Activated naive CD8-positive, alpha-beta T cell (primary cell): Measurements from ENCODE around the gene EXOC1L.
"Not testable (repeated sequence)": the region's sequence is repeated elsewhere in the genome, so short reads cannot be mapped to it uniquely, and the experiment has no call there.

Source experiments
- H3K27ac Mint-ChIP-seq: one replicate; pipeline ENCODE4 v1.8.0; 2021; ENCODE audit warnings: mixed read lengths
- H3K27me3 Mint-ChIP-seq: one replicate; pipeline ENCODE4 v1.8.0; 2021; ENCODE audit warnings: mixed read lengths
- H3K36me3 Mint-ChIP-seq: one replicate; pipeline ENCODE4 v1.8.0; 2021; ENCODE audit warnings: mixed read lengths
- H3K4me1 Mint-ChIP-seq: one replicate; pipeline ENCODE4 v1.8.0; 2021; ENCODE audit warnings: low read depth, mixed read lengths
- H3K4me3 Mint-ChIP-seq: one replicate; pipeline ENCODE4 v1.8.0; 2021; ENCODE audit warnings: mild to moderate bottlenecking, mixed read lengths
- H3K9me3 Mint-ChIP-seq: one replicate; pipeline ENCODE4 v1.8.0; 2021; ENCODE audit warnings: low read depth, mixed read lengths

Gene EXOC1L

GRCh38 chr4:55822329-55822728 is 2.7 kb downstream of the EXOC1L start:
- peaks cover 5% of the 10 kb centered on the region for H3K4me1 Mint-ChIP-seq
- no peaks in the 10 kb centered on the region for H3K36me3 Mint-ChIP-seq
- no peaks in the 10 kb centered on the region for H3K9me3 Mint-ChIP-seq
- H3K27me3 Mint-ChIP-seq: peaks cover 14% of the 10 kb centered on the region
- H3K4me3 Mint-ChIP-seq: no peak overlapping the region
- no peak overlapping the region for H3K27ac Mint-ChIP-seq

GRCh38 chr4:55824865-55825264 is 5.3 kb downstream of the EXOC1L start:
- Mint-ChIP-seq H3K36me3 (no peaks in the 10 kb centered on the region), H3K27me3 (peaks cover 8% of the 10 kb centered on the region), H3K9me3 (no peaks in the 10 kb centered on the region), H3K27ac (no peak overlapping the region), H3K4me3 (no peak overlapping the region), H3K4me1 (no peaks in the 10 kb centered on the region)

GRCh38 chr4:55826986-55827385 is 7.4 kb downstream of the EXOC1L start:
- Mint-ChIP-seq H3K36me3 (no peaks in the 10 kb centered on the region), H3K27ac (no peak overlapping the region), H3K4me3 (no peak overlapping the region), H3K9me3 (no peaks in the 10 kb centered on the region), H3K27me3 (peaks cover 11% of the 10 kb centered on the region), H3K4me1 (no peaks in the 10 kb centered on the region)

GRCh38 chr4:55827582-55827981 is 8.0 kb downstream of the EXOC1L start:
- Mint-ChIP-seq H3K36me3 (no peaks in the 10 kb centered on the region), H3K27ac (no peak overlapping the region), H3K9me3 (no peaks in the 10 kb centered on the region), H3K4me1 (no peaks in the 10 kb centered on the region), H3K4me3 (no peak overlapping the region), H3K27me3 (peaks cover 7% of the 10 kb centered on the region)

- H3K4me3 Mint-ChIP-seq: no peak overlapping the region
- no peaks in the 10 kb centered on the region for H3K4me1 Mint-ChIP-seq
- H3K9me3 Mint-ChIP-seq: no peaks in the 10 kb centered on the region
- H3K36me3 Mint-ChIP-seq: no peaks in the 10 kb centered on the region
- peaks cover 9% of the 10 kb centered on the region for H3K27me3 Mint-ChIP-seq
- H3K27ac Mint-ChIP-seq: no peak overlapping the region
These were observed 10.5 kb downstream of the EXOC1L start for GRCh38 chr4:55830048-55830447.

GRCh38 chr4:55830716-55831115 is 11.1 kb downstream of the EXOC1L start:
- Mint-ChIP-seq H3K27me3 (peaks cover 13% of the 10 kb centered on the region), H3K4me1 (no peaks in the 10 kb centered on the region), H3K4me3 (no peak overlapping the region)

GRCh38 chr4:55834086-55834795 is 14.7 kb downstream of the EXOC1L start:
- H3K27ac Mint-ChIP-seq: no peak overlapping the region
- peaks cover 8% of the 10 kb centered on the region for H3K36me3 Mint-ChIP-seq
- peaks cover 13% of the 10 kb centered on the region for H3K27me3 Mint-ChIP-seq
- no peaks in the 10 kb centered on the region for H3K4me1 Mint-ChIP-seq
- no peaks in the 10 kb centered on the region for H3K9me3 Mint-ChIP-seq
- no peak overlapping the region for H3K4me3 Mint-ChIP-seq

More at GRCh38 chr4:55830716-55831115, 11.1 kb downstream of the EXOC1L start:
- H3K27ac Mint-ChIP-seq: no peak overlapping the region
- no peaks in the 10 kb centered on the region for H3K9me3 Mint-ChIP-seq
- peaks cover 5% of the 10 kb centered on the region for H3K36me3 Mint-ChIP-seq

- no peak overlapping the region for H3K4me3 Mint-ChIP-seq
- H3K27me3 Mint-ChIP-seq: peaks cover 9% of the 10 kb centered on the region
- H3K4me1 Mint-ChIP-seq: no peaks in the 10 kb centered on the region
- peaks cover 8% of the 10 kb centered on the region for H3K36me3 Mint-ChIP-seq
- H3K9me3 Mint-ChIP-seq: no peaks in the 10 kb centered on the region
- H3K27ac Mint-ChIP-seq: no peak overlapping the region
These were observed 18.3 kb downstream of the EXOC1L start for GRCh38 chr4:55837903-55838302.

- no peak overlapping the region for H3K4me3 Mint-ChIP-seq
- peaks cover 9% of the 10 kb centered on the region for H3K27me3 Mint-ChIP-seq
- H3K4me1 Mint-ChIP-seq: no peaks in the 10 kb centered on the region
- no peaks in the 10 kb centered on the region for H3K9me3 Mint-ChIP-seq
- no peak overlapping the region for H3K27ac Mint-ChIP-seq
- peaks cover 8% of the 10 kb centered on the region for H3K36me3 Mint-ChIP-seq
These were observed 18.8 kb downstream of the EXOC1L start for GRCh38 chr4:55838356-55838755.

GRCh38 chr4:55838952-55839351 is 19.4 kb downstream of the EXOC1L start:
- Mint-ChIP-seq H3K4me1 (no peaks in the 10 kb centered on the region), H3K9me3 (no peaks in the 10 kb centered on the region), H3K4me3 (no peak overlapping the region), H3K27me3 (peaks cover 9% of the 10 kb centered on the region), H3K27ac (no peak overlapping the region), H3K36me3 (peaks cover 8% of the 10 kb centered on the region)

GRCh38 chr4:55840956-55841355 is 21.4 kb downstream of the EXOC1L start:
- H3K9me3 Mint-ChIP-seq: no peaks in the 10 kb centered on the region
- H3K27ac Mint-ChIP-seq: no peak overlapping the region
- H3K4me1 Mint-ChIP-seq: no peaks in the 10 kb centered on the region
- no peak overlapping the region for H3K4me3 Mint-ChIP-seq
- peaks cover 3% of the 10 kb centered on the region for H3K27me3 Mint-ChIP-seq
- H3K36me3 Mint-ChIP-seq: peaks cover 3% of the 10 kb centered on the region

GRCh38 chr4:55841373-55842239 is 22.0 kb downstream of the EXOC1L start:
- H3K4me3 Mint-ChIP-seq, H3K27me3 Mint-ChIP-seq, H3K27ac Mint-ChIP-seq: not testable (repeated sequence)

GRCh38 chr4:55842312-55842711 is 22.7 kb downstream of the EXOC1L start:
- H3K27me3 Mint-ChIP-seq, H3K9me3 Mint-ChIP-seq, H3K4me1 Mint-ChIP-seq, H3K36me3 Mint-ChIP-seq, H3K4me3 Mint-ChIP-seq, H3K27ac Mint-ChIP-seq: not testable (repeated sequence)

More at GRCh38 chr4:55841373-55842239, 22.0 kb downstream of the EXOC1L start:
- H3K36me3 Mint-ChIP-seq, H3K9me3 Mint-ChIP-seq, H3K4me1 Mint-ChIP-seq: not testable (repeated sequence)

- Mint-ChIP-seq H3K36me3 (no peaks in the 10 kb centered on the region), H3K9me3 (no peaks in the 10 kb centered on the region), H3K4me3 (no peak overlapping the region), H3K27ac (no peak overlapping the region), H3K4me1 (peaks cover 29% of the 10 kb centered on the region), H3K27me3 (no peaks in the 10 kb centered on the region)
These were observed 30.1 kb downstream of the EXOC1L start for GRCh38 chr4:55849724-55850123.

GRCh38 chr4:55851885-55852284 is 32.3 kb downstream of the EXOC1L start:
- Mint-ChIP-seq H3K27me3 (no peaks in the 10 kb centered on the region), H3K4me3 (peak overlapping the region; percentile 11), H3K9me3 (no peaks in the 10 kb centered on the region), H3K27ac (peak overlapping the region; percentile 4), H3K36me3 (no peaks in the 10 kb centered on the region), H3K4me1 (peaks cover 31% of the 10 kb centered on the region)
